GM19351 (cell line): ENCODE data around the gene GOLGA6D.
"Not testable (repeated sequence)": the region's sequence is repeated elsewhere in the genome, so short reads cannot be mapped to it uniquely, and the experiment has no call there.

ENCODE experiments used
- ATAC-seq: cut with Tn5 transposase; IDR thresholded peaks from one replicate; pipeline ENCODE4 v1.9.1; 2021; ENCODE audit warnings: mild to moderate bottlenecking, moderate library complexity; ENCODE audit not compliant: unreplicated experiment

GOLGA6D gene

DNA sequence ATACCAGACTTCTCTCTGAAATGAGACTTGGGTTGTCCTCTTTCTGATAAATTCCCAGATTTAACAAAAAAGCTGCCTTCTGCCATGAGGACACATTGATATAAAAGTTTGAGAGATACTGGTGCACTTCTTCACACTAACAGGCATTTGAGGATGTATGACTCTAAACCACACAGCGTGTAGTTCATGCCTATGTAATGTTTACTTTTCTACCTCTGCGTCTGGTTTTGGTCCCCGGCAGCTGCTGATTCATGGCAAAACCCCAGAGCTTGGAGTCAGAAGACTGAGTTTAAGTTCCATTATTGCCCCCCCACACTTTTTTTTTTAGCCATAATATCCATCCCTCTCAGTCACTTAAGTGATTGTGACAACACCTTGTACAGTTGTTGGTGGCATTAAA, 1.5 kb downstream of the GOLGA6D start:
- not testable (repeated sequence) for ATAC-seq

DNA sequence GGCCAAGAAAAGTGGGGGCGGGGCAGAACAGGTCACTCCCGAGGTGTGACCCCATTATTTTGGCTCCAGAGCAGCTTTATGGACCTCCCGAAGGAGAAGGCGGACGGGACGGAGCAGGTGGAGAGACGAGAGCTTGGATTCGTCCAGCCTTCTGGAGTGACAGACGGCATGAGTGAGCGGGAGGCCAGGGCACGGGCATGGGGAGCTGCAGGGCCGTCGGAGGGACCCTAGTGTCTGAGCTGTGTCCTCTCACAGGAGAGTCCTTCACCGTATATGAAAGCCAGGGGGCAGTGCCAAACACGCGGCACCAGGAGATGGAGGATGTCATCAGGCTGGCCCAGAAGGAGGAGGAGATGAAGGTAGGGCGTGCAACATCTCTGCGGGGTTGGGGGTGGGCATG, 11.0 kb downstream of the GOLGA6D start:
- ATAC-seq = not testable (repeated sequence)

DNA sequence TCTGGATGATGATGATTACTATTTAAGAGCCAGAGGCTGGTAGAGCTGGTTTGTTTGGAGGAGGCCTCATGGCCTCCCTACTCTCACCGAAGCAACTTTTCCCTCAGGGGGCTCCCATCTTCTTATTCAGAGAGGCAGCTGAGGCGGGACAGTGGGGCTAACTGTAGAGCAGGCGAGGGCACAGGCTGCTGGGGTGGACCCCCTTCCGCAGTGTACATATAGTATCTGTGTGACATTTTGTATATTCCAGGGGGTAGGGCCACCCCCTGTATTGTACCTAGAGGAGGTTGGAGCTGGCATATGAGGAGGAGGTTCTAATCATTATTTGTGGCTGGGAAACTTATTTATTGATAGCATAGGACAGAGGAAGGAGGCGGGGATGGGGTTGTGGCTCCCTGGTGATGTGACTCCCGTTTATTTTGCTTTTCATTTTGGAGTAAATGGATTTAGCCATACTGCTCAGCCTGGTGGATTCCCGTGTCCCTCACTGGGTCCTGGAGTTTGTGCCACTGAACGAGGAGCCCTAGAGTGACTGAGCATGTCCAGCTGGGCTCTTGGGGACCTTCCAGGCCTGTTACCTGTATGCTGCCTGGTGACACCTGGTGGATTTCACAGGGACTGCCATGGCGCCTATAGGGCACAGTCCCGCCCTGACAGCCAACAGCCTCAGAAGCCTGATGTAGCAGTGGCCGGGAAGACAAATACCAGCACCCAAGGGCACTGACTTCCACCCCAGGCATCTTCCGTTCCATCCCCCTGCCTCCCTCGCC, 16.1 kb downstream of the GOLGA6D start:
- not testable (repeated sequence) for ATAC-seq

DNA sequence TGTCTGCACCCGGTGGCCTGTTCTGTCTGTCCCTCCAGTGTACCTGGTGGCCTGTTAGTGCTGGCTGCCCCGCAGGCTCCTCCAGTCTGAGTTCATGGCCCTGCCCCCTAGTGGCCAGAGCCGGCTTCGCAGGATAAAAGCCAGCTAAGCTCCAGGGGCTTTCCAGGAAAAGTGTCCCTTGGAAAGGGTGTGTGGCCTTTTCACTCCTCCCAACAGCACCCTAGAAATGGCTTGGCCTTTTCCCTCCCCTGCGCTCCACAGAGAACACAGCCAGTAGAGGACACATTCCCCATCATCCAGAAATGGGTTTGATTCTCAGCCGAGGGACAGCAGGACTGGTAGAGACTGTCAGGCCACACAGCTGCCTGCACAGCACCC, 16.7 kb downstream of the GOLGA6D start:
- not testable (repeated sequence) for ATAC-seq

DNA sequence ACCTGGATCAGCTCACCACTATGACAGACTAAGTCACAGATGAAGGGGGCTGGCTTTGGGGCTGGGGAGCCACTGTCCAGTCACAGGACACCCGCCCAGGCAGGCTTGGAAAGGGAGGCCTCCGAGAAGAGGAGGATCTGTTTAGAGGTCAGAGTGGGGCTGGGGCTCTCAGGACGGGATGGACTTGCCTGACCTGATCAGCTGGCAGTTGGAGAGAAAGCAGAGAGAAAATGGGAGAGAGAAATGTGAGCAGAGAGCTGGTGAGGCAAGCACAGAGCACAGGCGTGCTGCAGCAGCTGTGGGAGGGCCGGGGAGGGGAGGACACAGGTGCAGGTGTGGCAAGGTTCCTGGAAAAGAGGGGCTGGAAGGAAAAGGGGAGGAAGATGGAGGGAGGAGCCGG, 17.4 kb downstream of the GOLGA6D start:
- not testable (repeated sequence) for ATAC-seq

DNA sequence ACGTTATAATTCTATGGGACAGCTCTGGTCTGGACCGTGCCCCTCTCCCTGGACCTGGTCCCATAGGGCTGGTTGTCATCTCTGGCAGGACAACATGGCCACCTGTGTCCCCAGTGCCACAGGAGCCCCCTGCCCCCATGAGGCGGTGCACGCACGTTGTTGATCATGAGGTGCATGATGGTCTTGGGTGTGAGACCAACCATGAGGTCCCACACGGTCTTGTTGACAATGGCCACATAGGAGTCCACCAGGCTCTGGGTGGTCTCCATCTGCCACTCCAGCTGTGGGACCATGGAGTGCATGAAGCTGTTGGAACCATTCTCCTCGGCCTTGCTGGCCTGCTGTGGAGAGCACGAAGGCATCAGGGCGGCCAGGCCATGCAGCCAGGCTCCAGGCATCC, 19.7 kb downstream of the GOLGA6D start:
- ATAC-seq = no peak

DNA sequence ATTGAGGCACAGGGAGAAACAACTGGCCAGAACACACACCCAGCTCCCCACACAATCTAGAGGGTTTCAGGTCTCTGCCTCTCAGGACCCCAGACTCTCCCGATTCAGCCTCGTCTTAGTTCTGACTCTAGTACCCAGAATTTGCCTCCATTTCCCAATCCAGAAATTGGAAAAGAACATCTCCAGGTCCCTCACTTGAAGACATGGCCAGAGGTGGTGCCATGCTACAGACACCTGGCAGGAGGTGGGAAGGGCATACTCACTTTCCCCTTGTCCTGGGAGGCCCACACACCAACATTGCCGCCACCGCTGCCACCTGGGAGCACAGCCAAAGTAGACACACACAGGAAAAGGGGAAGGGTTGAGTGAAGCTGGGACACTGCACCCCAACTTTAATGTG, 20.1 kb downstream of the GOLGA6D start:
- not testable (repeated sequence) for ATAC-seq

DNA sequence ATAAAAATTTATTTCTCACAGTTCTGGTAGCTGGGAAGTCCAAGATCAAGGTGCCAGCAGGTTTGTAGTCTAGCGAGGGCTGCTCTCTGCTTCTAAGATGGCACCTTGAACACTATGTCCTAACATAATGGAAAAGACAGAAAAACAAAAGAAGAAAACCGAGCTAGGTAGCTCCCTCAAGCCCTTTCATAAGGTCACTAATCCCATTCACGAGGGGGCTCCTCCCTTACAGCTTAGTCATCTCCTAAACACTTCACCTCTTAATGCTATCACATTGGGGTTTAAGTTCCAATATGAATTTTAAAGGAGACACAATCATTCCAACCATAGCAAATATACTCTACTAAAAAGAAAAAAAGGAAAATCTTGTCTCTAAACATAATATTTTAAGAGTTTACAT, 23.6 kb downstream of the GOLGA6D start:
- no peak for ATAC-seq

DNA sequence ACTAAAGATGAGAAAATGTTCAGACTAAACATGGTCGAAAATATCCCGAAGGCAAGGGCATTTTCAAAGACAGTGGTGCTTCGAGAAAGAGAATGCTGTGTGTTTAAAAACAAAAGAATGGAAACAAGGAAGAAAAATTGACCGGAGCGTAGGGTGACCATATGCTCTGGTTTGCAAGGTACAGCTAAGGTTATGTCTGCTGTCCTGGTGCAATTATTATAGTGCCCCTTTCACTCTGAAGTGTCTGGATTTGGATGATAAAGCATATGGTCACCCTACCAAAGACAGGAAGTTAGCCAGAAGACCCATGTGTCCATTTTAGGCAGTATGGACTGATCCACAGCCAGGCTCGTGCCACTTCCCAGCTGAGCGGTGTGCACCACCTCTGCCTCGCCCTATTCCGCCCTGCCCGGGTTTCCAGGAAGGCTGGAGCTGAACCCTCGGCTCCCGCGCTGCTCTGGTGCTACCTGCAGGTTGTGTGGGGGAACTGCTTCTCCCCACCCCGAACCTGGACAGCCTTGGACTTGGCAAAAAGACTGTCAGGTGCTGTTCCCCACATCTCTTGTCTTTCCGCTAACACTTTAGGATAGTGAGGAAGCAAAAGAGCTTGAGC, 25.2 kb downstream of the GOLGA6D start:
- ATAC-seq = no peak

DNA sequence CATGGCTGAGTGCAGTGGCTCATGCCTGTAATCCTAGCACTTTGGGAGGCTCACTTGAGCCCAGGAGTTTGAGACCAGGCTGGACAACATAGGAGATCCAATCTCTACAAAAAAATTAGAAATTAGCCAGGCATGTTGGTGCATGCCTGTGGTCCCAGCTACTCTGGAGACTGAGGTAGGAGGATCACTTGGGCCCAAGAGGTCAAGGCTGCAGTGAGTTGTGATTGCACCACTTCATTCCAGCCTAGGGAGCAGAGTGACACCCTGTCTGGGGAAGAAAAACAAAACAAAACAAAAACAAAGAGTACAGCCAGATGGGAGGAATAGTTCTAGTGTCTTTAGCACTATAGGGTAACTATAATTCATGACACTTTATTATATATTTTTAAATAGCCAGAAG, 27.1 kb downstream of the GOLGA6D start:
- no peak for ATAC-seq

DNA sequence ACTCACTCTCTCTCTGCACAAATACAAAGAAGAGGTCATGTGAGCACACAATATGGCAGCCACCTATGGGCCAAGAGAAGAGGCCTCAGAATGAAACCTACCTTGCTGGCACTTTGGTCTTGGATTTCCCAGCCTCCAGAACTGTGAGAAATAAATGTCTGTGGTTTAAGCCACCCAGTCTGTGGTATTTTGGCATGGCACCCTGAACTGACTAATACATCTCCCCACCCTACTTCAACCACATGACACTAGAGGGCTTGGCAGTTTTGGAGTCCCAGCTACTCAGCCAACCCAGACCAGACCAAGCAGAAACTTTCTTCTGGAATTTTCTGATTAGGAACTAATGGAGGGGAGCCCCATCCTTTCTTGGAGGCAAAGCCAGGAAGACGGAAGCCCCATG, 29.9 kb downstream of the GOLGA6D start:
- not testable (repeated sequence) for ATAC-seq

DNA sequence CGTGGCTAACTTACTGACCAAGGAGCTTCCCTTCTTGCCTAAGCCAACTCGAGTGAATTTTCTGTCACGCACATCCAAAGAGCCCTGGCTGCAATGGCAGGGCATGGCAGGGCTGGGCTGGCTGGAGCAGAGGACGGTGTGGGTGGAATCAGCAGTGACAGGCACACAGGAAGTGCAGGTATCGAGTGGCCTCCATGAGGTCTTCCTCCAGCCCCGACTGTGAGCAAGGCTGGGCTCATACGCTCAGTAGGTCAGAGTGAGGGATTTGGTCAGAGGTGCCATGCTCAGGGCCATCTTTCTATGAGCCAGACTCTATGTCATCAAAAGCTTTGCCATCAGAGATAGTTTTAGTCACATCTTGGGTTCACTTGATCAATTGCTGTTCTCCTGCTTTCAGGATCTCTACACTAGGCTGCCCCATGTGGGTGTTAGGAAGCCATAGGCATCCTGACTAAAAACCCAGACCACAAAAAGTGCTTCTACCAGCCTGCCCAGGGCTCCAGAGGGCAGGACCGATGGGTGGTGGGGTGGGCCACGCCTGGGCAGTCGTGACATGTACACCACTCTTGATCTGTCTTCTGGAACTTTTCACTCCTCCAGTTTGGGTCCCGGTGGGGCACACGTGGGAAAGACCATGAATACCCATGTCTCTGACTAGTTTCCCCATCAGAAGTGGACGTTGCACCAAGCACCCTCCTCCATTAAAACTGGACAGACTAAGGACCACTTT, 30.6 kb downstream of the GOLGA6D start:
- ATAC-seq = no peak

DNA sequence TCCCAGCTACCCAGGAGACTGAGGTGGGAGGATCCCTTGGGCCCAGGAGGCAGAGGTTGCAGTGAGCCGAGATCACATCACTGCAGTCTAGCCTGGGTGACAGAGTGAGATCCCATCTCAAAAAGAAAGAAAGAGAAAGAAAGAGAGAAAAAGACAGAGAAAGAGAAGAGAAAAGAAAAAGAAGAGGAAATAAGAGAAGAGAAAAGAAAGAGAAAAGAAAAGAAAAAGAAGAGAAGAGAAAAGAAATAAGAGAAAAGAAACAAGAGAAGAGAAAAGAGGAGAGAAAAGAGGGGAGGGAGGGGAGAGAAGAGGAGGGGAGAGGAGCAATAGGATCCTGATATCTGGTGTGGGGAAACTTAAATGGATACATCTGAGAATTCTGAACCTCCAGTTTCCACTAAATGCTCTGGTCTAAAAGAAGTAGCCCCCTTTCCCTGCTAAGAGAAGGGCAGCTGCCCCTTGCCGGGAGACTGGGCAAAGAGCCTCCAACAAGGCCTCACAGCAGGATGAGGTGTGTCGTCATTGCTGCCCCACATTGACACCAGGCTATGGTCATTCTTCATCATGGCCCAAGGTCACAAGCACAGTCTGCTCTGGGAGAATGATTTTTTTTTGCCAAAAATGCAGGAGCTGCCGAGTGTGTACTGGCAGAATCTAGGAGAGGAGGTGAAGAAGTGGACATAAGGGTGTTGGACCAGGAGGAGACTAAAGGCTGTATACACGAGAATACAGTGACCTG, 32.1 kb downstream of the GOLGA6D start:
- ATAC-seq = no peak

DNA sequence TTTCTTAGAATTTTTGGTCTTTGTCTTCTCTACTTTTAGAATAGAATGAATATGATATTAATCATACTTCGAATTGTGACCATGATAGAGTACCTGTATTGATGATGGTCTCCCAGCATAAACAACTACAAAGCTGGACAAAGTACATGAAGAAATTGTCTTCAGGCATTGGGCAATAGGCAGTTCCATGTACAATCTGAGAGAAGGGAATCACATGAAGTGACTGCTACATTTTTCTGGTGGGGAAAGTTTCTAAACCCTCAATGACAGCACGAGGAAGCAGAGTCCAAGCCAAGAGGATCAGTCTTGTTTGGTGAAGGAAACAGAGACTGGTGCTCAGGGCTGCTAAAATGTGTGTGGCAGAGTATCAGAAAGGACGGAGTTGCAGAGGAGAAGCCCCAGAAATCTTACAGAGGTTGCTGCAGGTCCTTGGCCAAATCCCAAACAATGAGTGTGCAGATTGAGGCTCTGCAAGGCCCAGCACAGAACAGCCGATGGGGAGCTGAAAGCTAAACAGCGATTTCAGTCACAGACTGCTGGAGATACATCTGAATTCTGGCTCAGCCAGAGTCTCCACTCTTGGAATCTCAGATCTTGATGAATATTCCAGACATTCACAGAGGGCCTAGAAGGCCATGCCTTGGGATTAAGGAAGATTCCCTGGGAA, 36.7 kb downstream of the GOLGA6D start:
- not testable (repeated sequence) for ATAC-seq

DNA sequence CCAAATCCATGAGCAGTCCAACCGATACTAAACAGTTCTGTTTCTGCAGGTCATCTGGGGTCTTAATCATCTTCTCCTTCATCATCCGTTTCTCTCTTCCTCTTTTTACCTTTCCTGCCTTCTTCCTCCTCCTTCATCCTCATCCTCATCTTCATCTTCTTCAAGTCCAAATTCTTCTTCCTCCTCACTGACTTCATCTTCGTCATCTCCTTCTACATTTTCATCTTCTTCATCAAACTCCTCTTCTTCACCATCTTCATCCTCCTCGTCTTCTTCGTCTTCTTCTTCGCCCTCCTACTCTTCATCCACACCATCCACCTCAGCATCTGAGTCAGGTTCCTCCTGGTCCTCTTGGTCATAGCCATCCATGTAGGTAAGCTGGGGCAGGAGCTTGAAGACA, 39.1 kb downstream of the GOLGA6D start:
- no peak for ATAC-seq

DNA sequence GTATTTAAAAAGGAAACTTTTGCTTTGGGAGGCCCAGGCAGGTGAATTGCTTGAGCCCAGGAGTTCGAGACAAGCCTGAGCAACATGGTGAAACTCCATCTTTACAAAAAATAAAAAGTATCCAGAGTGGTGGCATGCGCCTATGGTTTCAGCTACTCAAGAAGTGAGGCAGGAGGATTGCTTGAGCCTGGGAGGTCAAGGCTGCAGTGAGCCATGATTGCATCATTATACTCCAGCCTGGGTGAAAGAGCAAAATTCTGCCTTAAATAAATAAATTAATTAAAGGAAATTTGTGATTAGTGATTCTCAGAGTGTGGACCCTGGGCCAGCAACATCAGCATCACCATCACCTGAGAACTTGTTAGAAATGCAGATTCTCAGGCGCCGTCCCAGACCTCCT, 43.3 kb downstream of the GOLGA6D start:
- ATAC-seq = no peak

DNA sequence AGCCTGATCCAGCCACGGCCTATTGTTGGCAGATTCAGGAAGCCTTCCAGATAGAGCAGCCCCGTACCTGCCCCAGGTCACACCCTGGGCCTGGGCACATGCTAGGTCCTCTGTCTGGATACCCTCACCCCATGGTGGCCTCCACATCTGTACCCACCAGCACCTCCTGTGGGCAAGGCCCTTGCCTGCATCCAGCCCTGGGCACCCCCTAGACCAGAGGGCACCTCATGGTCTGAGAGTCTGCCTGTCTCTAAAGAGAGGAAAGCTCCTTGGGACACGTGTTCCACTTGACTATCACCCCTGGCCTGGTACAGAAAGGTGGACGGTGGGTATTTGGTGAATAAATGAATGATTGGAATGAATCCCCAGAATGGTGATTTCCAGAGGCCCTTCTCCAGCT, 44.4 kb downstream of the GOLGA6D start:
- no peak for ATAC-seq

DNA sequence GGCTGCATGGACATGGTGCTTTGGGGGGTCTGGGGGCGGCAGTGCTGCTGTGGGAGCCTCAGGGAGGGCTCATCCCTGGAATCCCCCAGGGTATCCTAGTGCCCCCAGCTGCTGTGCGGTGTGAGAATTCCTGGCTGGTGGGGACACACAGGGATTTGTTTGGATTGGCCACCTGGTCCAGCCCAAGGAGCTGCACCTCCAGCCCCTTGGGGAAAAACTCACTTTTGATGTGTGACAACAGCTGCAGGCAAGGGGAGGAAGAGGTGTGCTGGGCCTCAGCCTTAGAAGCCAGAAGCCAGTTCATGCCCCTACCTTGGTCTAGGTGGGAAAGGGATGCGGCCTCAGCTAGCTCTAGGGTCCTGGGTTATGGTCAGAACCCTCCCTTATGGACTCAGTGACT, 44.9 kb downstream of the GOLGA6D start:
- no peak for ATAC-seq

DNA sequence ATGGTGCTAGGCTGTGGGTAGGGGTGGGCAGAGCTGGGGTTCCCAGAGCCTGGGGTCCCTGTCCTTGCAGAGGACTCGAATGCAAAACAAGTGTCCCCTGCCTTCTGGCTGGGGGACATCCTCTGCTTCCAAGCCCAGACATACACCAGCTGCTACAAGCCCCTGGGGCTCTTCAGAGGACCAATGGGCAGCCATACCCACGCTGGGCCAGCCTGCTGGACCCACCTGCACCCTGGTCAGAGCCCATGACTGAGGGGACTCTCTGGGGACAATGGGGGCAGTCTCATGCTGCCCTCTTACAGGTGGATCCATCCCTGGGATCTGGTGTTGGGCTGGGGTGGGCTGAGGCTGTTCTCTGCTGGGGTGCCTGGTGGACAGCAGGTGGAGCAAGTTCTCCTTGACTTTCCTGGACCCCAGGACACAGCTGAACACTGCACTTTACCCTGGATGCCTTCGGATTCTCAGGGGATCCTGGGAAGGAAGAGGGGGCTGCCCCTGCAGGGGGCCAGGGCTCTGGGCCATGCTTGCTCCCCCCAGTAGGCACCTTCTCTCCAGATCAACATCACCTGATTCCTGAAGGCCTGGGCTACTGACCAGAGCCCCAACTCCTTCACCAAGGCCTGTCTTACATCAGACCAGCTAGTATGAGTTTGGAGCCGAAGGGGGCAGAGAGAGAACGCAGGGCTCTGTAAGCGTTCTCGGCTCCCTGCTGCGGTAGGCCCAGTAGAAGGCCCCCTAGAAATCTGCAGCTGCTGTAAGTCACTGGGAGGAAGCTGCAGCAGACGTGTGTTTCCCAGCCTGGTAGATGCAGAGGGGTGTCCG, 46.1 kb downstream of the GOLGA6D start:
- ATAC-seq = no peak

DNA sequence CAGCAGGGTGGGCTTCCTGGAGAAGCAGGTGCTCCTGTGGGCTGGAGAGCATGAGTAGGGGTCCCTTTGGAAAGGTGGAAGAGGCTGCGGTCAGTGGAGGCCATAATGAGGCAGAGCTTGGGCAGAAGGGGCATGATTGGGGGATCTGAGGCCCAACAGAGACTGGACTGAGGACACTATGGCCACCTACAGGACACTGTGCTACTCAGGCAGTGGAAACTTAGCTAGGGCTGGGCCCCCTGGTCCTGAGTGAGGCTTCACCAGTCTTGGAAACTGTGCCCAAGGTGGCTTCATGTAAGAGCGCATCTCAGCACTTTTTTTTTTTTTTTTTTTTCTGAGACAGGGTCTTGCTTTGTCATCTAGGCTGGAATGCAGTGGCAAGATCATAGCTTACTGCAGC, 46.9 kb downstream of the GOLGA6D start:
- ATAC-seq = no peak
